Jurkat, Clone E6-1 (cell line): Measurements from ENCODE around the gene CHRM4.

ENCODE experiments used
- DNase-seq: peaks from one replicate; pipeline ENCODE4 v3.0.0-alpha.2; 2011; ENCODE audit warnings: low read depth, low spot score
- H3K4me3 ChIP-seq: 2 replicates; pipeline ENCODE4 v1.5.1; 2011; ENCODE audit warnings: mild to moderate bottlenecking, low read length, control low read depth, moderate library complexity

CHRM4 gene

DNA sequence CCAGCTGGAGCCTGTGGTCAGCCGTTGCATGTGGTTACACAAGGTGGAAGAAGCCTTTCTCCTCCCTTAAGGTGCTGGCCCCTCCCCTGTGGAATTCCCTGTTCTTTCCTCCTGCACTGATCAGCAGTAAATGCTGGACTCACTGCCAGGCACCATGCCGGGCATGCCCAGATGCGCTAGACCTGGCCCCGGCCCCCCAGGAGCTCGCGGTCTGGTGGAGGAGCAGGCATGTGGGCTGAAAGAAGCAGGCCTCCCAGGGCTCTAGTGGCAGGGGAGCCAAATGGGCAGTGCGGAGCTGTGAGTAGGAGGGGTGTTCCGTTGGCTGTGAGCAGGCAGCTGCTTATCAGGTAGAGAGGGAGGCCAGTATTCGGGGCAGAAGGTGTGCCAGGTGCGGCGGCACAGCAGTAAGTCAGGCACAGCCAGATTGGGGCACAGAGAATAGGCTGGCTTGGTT lies 34.1 kb downstream of the CHRM4 start:
- DNase-seq = no peak
- H3K4me3 ChIP-seq = no peak overlapping the region

DNA sequence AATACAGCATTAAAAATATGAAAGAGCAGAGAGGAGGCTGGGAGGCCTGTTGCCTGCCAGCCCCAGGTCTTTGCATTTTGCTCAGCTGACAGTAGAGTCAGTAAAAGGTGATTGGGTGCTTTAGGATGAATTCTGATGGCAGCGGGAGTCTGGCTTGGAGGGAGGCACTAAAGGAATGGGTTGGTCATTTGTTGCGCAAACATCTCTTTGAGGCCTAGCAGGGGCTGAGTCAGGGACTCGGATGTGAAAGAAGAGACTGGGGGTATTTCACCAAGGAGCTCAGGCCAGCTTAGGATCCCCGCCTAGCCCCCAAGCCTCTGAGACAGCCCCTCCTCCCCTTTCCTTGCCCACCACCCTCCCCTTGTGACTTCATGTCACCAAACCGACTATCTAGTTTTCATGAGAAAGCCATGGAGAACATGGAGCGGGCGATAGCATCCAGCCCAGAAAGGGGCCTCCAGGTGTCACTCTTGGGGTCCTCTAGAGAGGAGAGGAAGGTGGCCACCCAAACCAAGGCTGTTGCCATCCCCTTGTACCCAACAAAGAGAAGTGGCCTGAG lies 34.6 kb downstream of the CHRM4 start:
- no peak for DNase-seq

DNA sequence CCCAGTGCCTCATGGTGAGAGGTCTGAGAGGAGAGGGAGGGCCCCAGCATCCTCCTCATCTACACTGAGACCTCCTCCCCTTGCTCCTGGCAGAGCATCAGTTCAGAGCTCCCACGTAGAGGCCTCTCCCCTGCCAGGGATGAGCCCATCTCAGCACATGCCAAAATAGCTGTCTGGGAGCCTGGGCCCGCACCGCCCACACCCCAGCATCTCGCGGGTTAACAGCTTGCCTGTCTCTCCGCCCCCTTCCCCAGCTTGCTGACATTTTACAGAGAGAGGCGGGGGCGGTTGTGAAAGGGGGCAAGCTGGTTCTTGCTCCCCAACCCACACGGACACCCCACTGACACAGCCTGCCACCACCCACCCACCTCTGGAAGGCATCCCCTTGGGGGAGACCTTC lies 37.9 kb downstream of the CHRM4 start:
- no peak for DNase-seq
- H3K4me3 ChIP-seq = no peak overlapping the region

More for the DNA sequence above, 34.6 kb downstream of the CHRM4 start:
- H3K4me3 ChIP-seq = no peak overlapping the region

DNA sequence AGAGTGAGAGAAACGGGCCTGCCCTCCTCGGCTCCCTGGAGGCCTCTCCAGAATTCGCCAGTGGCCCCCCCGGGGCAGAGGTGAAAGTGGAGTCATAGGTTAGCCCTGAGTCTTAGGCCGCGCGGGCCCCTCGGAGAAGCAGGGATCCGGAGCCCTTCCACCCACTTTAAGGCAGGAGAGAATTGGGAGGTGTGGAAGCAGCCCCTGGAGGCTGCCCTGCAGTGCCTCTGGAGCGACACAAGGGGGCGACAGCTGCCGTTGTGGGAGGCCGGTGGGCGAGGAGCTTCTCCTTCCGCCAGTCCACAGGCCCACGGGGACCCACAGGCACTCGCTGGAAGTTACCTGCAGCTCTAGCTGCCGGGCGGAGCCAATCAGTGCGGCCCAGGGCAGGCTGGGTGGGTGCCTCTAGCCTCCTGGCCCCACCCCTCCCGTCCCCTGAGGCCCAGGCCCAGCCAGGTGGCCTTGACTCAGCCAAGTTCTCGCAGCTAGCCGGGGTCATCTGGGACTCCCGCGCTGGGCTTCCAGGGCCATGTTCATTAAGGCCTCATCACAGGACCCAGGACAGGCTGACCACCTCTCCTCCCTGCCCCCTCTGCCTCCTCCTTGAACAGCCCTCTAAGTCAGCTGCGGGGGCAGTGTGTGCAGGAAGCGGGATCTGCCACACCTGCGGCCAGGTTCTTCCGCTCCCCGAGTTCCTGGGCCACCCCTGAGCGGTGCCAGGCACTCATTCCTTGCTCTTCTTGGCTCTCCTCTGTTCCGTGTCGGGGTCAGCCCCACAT lies 39.3 kb downstream of the CHRM4 start:
- no peak for DNase-seq

DNA sequence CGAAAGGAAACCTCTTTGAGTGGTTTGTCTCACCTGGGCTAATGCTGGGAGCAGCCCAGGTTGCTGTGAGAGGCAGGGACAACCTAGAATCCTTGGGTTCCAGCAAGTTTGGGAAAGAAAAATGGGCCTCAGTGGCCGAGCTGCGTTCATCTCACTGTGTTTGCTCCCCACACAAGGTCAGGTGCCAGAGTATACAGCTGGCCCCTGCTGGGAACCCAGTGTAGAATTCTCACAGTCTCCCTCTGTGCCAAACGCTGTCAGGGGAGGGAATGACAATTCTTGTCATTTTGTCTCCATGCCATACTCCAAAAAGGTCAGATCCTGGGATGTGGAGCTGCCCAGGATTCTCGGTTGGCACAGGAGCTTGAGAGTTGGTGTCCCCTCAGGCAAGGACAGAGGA lies 40.0 kb downstream of the CHRM4 start:
- H3K4me3 ChIP-seq = no peak overlapping the region
- DNase-seq = no peak

More for the DNA sequence above, 39.3 kb downstream of the CHRM4 start:
- H3K4me3 ChIP-seq = no peak overlapping the region

DNA sequence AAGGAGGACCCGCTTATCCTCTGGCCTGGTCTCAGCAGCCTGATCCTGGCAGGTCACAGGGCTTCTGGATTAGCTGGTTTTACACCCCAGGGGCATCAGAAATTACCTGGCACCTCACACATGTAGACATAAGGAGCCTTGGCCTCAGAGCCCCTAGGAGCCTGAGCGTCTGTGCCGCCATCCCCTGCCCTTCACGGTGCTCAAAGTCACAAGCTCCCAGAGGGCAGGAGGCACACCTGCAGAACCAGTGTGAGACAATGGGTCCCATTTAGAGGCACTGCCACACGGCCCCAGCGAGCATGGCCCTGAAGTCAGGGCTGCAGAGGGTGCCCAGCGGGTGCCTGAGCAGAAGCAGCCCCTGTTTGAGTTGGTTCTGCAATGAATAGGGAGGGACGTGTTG lies 40.4 kb downstream of the CHRM4 start:
- DNase-seq = no peak
- no peak overlapping the region for H3K4me3 ChIP-seq

DNA sequence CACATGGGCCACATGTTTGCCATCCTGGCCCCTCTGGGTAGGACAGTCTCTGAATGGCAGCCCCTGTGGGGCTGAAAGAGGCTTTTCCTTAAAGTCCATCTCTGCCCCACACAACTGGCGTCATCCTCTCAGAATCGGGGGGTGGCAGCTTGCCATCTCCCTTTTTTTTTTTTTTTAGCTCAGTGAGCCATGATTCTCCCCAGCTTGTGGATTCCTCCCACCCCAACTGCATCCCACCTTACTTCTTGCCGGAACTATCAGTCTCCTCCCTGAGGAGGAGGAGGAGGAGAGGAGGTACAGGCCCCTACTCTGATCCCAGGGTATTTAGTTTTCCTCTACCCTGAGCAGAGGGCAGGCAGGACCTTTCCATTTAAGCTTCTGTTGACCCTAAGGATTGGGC lies 40.9 kb downstream of the CHRM4 start:
- no peak overlapping the region for H3K4me3 ChIP-seq
- no peak for DNase-seq

DNA sequence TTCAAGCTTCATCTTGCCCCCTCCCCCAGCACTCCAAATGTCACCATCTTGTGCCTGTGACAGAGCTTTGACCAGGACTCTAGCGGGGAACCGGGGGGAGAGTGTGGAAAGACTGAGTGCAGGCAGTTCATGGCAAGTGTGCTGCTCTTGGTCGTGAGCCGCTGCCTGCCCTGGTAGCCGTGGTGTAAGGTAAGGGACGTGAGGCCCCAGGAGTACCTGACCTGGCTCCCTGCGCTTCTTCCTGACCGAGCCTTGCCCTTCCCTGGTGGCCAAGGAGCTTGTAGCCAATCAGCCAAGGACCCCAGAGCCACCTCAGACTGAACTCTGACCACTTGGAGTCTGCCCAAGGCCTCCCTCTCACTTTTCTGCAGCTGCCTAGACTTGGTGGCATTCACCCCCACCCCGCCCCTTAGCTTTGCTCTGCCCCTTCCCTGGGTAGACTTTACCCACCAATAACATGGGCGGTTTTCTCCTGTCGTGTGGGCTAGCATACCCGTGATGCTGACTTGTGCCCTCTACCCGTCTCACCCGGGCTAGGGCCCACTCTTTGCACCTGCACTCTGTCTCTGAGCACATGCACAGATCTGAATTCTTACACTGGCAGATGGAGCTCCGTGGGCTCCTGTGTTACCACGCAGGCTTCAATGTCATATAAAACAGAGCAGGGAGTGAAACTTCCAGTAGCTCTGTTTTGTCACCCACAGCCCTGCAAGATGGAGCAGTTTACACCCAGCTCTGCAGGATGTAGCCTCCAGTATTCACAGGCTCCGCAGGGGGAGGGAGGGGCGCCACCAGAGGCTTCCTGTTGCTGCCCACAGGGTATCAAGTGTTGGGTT lies 42.8 kb downstream of the CHRM4 start:
- H3K4me3 ChIP-seq = peak overlapping the region; percentile 89
- DNase-seq = peak; percentile 67

DNA sequence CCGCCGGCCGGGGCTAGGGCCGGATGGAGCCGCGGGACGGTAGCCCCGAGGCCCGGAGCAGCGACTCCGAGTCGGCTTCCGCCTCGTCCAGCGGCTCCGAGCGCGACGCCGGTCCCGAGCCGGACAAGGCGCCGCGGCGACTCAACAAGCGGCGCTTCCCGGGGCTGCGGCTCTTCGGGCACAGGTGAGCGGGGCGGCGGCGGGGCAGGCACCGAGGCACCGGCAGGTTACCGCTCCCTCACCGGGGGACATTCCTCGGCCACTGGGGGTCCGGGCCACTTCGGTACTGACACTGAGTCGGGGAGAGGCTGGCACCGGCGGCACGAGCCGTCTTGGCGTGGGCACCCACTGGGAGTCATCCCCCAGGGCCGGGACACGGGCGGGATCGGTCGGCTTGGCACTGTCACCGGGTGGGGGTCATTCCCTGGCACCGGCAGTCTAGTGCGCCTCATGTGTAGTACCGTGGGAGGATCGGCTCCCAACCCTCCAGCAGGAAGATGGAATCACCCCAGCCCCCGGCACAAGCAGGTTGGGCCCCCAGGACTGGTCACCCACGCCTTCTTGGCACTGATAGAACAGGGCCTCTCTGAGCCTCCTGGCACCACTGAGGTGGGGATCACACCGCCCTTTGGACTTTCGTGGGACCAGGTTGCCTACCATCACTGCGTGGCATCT lies 43.8 kb downstream of the CHRM4 start:
- H3K4me3 ChIP-seq = peak overlapping the region; percentile 89
- no peak for DNase-seq

DNA sequence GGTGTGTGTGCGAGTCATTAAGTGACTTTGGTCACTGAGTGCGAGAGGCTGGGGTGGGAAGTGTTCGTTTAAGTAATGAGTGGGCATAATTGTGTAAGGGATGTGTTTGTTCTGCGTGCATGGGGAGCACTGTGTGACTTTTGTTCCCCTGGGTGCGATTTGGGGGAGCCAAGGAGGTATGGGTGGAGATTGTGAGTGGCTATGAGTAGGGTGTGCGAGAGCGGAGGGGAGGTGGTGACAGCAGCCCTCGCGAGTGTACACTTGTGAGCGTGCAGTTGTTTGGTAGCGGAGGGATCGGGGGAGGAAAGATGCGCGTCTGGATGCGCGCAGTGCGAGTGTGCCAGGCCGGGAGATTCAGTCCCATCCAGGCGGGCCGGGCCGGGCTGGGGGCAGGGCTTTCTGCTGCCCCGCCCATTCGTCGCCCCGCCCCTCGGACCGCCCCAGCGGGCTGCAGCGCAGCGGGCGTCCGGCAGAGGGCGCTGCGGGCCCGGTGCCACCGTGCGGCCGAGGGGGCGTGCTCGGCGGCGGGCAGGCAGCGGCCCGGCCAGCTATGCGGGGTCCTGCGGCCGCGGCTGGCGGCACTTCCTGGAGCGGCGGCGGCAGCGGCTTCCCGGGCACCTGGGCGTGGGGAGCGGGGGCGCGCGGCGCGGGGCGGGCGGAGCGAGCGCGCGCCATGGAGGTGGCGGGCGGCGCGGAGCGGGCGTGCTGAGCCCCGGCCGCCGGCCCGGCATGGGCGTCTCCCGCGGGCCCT lies 44.5 kb downstream of the CHRM4 start, which contains the start of gene DGKZ:
Gene DGKZ, plus strand, starts transcription at position 578 of the 751 bp plus-strand sequence. CDS start 197 bp downstream, outside the sequence.
- peak; percentile 61 for DNase-seq
- H3K4me3 ChIP-seq = peak within 1 kb of the TSS; percentile 89

DNA sequence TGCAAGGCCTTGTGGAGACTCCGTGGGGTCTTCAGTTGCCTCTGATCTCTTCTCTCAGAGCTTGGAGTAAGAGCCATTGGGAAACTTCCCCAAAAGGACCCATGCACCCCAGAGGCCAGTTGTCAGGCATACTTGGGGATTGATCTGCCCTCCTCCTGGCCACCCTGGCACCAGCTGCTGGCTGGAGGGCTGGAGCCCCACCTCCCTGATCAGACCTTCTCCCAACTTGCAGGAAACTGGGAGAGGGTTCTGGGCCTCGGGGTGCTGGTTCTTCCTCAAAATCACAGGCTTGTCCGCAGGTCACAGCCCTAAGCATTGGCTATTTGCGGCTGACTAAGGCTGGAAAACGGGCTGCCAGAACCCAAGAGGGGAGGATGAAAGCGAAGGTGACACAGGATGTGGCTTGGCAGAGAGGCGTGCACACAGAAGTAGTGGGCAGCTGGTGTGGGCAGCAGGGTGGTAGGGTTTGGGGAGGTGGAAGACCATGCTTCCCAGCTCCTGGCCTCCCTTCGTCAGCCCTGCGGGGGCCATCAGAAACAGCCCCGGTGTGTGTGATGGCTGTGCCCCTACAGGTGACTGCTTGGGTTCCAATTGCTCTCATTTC lies 45.6 kb downstream of the CHRM4 start:
- DNase-seq = no peak
- no peak overlapping the region for H3K4me3 ChIP-seq

DNA sequence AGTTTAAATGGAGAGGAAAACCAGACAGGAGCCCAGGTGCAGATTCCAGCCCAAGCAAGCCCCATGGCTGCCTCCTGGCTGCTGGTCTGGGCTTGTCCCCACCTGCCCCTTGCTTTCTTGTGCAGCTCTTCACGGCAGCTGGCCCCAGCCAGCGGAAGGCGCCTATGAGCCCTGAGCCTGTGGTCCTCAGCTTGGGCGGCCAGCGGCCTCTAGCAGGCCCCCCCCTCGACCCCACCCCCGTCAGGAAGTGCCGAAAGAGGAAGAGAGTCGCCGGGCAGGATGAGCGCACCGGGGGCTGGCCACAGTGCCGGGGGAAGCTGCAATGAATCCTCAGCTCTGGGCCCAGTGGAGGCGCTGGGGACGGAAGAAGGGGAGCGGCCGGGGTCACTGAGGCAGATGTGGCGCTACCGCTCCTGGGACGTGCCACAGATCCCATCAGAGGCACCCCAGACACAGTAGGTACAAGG lies 46.4 kb downstream of the CHRM4 start:
- DNase-seq = no peak

DNA sequence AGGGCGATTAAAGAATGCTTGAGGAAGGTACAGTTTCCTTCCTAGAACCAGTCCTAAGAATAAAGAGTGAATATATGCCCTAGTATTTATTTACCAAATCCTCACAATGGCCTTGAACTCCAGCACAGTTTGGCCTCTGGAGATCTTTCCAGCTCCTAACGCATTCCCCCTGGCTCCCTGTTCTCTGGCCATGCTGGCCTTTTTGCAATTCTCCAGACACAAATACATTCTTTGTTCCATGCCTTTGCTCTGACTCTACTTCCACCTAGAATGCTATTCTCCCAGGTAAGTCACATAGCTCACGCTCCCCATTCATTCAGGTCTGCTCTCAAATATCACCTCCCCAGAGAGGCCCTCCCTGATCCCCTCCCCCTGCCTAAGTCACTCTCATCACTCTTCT lies 48.1 kb downstream of the CHRM4 start:
- no peak for DNase-seq
- no peak overlapping the region for H3K4me3 ChIP-seq

More for the DNA sequence above, 46.4 kb downstream of the CHRM4 start:
- no peak overlapping the region for H3K4me3 ChIP-seq

DNA sequence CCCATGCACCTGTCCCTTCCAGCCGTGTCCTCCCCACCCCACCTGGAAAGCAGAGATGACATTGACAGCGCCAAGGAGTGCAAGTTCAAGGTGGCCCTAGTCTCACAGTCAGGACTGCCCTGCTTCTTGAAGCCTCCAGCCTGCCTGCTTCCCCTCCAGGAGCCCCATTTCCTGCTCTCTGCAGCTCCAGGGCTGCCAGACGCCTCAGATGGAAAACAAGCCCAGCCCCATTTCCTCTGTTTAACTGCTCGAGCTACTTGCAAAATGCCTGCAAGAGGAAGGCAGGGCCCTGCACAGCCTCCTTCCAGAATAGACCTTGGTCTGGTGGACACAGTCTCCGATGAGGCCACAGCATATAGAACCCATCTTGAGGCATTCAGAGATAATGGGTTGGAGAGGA lies 49.3 kb downstream of the CHRM4 start:
- DNase-seq = peak; percentile 83
- peak overlapping the region; percentile 18 for H3K4me3 ChIP-seq

DNA sequence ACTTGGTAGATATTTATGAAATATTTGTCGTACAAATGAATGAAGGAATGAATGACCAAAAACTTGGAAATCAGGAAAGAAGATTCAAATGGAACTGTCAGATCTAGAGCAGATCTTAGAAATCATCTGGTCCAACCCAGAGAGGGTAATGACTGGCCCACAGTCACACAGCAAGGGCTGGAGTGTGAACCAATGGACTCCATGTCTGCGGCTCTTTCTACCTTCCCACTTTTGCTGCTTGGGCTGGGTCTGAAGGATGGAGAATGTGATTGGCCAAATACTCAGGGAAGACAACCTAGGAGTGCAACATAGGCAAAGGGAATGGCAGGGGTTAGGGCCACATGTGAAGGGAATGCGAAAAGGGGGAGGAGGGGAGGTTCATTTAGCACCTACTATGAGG lies 50.1 kb downstream of the CHRM4 start:
- H3K4me3 ChIP-seq = no peak overlapping the region
- no peak for DNase-seq

DNA sequence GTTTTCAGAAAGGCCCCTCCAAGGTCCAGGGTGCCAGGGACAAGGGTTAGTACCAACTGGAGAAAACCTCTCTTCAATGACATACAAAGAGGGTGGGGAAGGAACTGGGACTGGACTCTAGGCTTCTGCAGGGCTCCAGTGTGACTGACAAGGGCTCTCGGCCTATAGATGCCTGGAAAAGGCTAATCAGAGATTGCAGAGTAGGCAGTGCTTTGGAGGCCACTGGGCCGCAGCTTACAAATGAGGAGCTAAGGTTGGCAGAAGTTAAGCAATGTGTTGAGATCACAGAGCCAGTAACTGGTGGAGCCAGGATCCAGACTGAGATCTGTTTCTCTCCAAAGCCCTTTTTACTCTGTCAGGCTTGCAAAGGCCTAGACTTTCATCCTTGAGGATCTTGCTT lies 51.8 kb downstream of the CHRM4 start:
- H3K4me3 ChIP-seq = no peak overlapping the region
- no peak for DNase-seq

DNA sequence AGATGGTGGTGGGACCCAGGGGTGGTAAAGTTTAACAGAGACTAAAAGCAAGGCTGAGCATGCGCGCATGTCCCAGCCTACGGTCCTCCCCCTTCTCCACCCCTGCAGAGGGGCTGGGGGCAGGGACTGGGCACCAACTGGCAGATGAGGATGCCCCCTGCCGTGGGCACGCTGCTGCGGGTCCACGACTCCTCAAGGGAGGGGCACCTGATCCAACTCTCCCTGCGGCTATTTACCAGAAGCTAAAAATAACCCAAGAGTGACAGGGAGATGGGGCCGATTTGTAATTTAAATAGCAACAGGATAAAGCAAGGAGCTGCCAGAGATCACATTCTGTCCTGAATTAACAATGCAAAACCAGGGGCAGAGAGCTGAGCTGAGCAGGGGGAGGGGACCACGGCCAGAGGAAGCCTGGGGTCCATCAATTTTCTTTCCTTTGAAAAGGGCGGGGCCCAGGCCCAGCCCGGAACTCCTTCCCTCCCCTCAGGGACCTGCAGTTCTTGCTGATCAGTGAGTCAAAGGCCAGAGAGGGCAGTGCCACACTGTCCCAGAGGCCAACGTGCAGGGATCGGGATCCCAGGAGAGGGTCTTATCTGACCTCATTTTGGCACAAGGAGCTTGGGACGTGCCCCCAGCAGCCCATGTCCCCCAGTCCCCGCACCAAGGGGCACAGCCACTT lies 52.4 kb downstream of the CHRM4 start:
- no peak overlapping the region for H3K4me3 ChIP-seq
- no peak for DNase-seq

DNA sequence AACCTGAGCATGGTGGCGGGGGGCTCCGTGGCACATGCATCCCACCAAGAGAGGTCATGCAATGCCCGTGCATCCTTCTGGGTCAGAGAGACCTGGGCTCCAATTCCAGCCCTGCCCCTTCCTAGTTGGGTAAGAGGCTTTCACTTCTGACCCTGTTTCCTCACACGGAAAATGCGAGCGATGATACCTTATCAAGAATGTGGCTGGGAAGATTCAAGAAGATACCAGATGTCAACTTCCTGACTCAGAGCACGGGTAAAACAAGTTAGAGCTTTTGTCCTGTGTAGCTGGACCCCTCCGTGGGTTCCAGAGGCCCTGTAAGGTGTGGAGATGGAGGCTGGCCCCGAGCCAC lies 53.0 kb downstream of the CHRM4 start:
- no peak for DNase-seq
- no peak overlapping the region for H3K4me3 ChIP-seq
